PC-3 (cell line): ENCODE measurements around the gene DRD2.

Source experiments
- EZH2 ChIP-seq: fragments of 300-600 bp; sonication (generic); IDR thresholded peaks from one replicate; pipeline ENCODE4 v1.6.1; 2017; ENCODE audit warnings: antibody characterized with exemption, mild to moderate bottlenecking, low read length; ENCODE audit not compliant: unreplicated experiment
- EZH2phosphoT487 ChIP-seq: fragments of 300-600 bp; sonication (generic); IDR thresholded peaks from 2 replicates; pipeline ENCODE4 v1.6.1; 2018; ENCODE audit warnings: mild to moderate bottlenecking, antibody characterized with exemption, low read length, borderline replicate concordance
- TF ChIP-seq, protein P1 (sequence below): fragments of 300-600 bp; sonication (generic); conservative IDR thresholded peaks from 2 replicates; pipeline ENCODE4 v1.5.1; 2017; ENCODE audit warnings: antibody characterized with exemption, low read depth, mild to moderate bottlenecking, low read length

DNA sequence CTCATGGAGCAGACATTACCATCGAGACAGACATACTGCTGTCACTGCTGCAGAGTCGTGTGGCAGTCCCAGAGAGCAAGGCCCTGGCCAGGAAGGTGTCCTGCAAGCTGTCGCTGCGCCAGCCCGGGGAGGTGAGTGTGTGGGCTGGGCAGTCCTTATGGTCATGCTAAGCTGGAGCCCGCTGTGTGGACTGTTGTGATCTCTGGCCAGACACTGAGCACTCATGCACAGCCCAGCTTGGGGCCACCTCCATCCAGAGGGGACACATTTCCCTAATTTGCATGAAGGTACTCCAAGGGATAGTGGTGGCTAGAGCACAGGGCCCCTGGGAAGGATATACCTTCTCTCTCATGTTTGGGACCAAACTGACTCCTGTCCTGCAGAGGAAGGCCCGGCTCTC is 78.0 kb downstream of the DRD2 start:
- TF ChIP-seq, protein P1, sequence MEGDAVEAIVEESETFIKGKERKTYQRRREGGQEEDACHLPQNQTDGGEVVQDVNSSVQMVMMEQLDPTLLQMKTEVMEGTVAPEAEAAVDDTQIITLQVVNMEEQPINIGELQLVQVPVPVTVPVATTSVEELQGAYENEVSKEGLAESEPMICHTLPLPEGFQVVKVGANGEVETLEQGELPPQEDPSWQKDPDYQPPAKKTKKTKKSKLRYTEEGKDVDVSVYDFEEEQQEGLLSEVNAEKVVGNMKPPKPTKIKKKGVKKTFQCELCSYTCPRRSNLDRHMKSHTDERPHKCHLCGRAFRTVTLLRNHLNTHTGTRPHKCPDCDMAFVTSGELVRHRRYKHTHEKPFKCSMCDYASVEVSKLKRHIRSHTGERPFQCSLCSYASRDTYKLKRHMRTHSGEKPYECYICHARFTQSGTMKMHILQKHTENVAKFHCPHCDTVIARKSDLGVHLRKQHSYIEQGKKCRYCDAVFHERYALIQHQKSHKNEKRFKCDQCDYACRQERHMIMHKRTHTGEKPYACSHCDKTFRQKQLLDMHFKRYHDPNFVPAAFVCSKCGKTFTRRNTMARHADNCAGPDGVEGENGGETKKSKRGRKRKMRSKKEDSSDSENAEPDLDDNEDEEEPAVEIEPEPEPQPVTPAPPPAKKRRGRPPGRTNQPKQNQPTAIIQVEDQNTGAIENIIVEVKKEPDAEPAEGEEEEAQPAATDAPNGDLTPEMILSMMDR, result no peak
- TF ChIP-seq EZH2 (no peak), EZH2phosphoT487 (no peak)
